OCI-LY7 (cell line): ENCODE results near the gene RHO.

Experiments
- EZH2phosphoT487 ChIP-seq: fragments of 200-600 bp; sonication (generic); IDR thresholded peaks from 2 replicates; pipeline ENCODE4 v1.6.1; 2018; ENCODE audit warnings: low read depth, borderline replicate concordance, mild to moderate bottlenecking, mixed run types, antibody characterized with exemption, low read length, moderate library complexity, mixed read lengths
- TF ChIP-seq, protein P1 (sequence below): fragments of 200-600 bp; sonication (generic); conservative IDR thresholded peaks from 2 replicates; pipeline ENCODE4 v1.5.1; 2014; ENCODE audit warnings: mild to moderate bottlenecking, antibody characterized with exemption, low read length, moderate library complexity, mixed read lengths

DNA sequence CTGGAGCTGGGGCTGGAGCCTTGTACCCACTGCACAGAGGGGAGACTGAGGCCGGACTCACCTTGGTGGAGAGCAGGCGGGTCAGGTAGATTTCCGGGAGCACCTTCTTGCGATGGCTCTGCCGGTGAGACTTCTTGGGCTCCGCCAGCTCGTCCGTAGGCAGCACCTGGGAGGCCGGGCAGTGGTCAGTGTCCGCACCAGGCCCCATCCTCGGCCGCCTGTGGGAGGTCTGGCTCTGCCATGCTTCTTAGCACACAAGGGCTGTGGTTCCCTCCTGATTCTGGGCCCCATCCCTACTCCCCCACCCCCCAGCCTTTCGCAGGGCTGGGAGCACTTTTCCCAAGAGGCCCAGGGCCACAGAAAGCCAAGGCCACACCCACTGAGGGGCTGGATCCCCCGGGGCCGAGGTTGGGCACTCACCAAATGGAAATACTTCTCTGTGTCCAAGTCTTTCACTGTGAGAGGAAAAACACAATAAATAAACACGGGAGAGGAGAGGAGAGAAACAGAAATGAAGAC lies 31.9 kb downstream of the RHO start:
- TF ChIP-seq, protein P1, sequence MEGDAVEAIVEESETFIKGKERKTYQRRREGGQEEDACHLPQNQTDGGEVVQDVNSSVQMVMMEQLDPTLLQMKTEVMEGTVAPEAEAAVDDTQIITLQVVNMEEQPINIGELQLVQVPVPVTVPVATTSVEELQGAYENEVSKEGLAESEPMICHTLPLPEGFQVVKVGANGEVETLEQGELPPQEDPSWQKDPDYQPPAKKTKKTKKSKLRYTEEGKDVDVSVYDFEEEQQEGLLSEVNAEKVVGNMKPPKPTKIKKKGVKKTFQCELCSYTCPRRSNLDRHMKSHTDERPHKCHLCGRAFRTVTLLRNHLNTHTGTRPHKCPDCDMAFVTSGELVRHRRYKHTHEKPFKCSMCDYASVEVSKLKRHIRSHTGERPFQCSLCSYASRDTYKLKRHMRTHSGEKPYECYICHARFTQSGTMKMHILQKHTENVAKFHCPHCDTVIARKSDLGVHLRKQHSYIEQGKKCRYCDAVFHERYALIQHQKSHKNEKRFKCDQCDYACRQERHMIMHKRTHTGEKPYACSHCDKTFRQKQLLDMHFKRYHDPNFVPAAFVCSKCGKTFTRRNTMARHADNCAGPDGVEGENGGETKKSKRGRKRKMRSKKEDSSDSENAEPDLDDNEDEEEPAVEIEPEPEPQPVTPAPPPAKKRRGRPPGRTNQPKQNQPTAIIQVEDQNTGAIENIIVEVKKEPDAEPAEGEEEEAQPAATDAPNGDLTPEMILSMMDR: no peak
- no peak for TF ChIP-seq EZH2phosphoT487
